Stimulated activated naive CD4-positive, alpha-beta T cell treated with Interleukin-2 at 50 U/mL for 16 hours (primary cell): ENCODE results near the gene ZNF22.

Experiments
- DNase-seq: peaks from one replicate; lab custom pipeline; 2025; lab: John Stamatoyannopoulos, UW

ZNF22 gene

GRCh38 chr10:45015590-45015989 lies 14.9 kb downstream of the ZNF22 start:
- no peak for DNase-seq

GRCh38 chr10:45023426-45023825 lies 22.7 kb downstream of the ZNF22 start:
- DNase-seq, result no peak

- no peak for DNase-seq
Observed at GRCh38 chr10:45034301-45034700, 33.6 kb downstream of the ZNF22 start.

GRCh38 chr10:45035673-45036072 lies 35.0 kb downstream of the ZNF22 start:
- no peak for DNase-seq

GRCh38 chr10:45040921-45041542 lies 40.3 kb downstream of the ZNF22 start:
- no peak for DNase-seq

- DNase-seq, result no peak
Observed at GRCh38 chr10:45044290-45044689, 43.6 kb downstream of the ZNF22 start.

- DNase-seq, result no peak
Observed at GRCh38 chr10:45050551-45051235, 50.0 kb downstream of the ZNF22 start.

GRCh38 chr10:45052700-45053099 lies 52.0 kb downstream of the ZNF22 start:
- DNase-seq, result no peak

- DNase-seq, result no peak
Observed at GRCh38 chr10:45053569-45054100, 52.9 kb downstream of the ZNF22 start.
